Central memory CD8-positive, alpha-beta T cell (primary cell): ENCODE data around the gene LUC7L2.
"Not testable (repeated sequence)": the region's sequence is repeated elsewhere in the genome, so short reads cannot be mapped to it uniquely, and the experiment has no call there.

Source experiments
- ATAC-seq: fragments of 150-1000 bp; cut with Tn5 transposase; replicated peaks from 2 replicates; pipeline ENCODE4 v1.10.0; 2022; ENCODE audit warnings: mild to moderate bottlenecking, moderate FRiP score, moderate number of reproducible peaks; ENCODE audit not compliant: poor library complexity, severe bottlenecking; ENCODE audit errors: extremely low read depth
- DNase-seq, 2 donors: peaks; one replicate each; pipeline ENCODE4 v3.0.0; 2021; ENCODE audit warnings: low spot score in 2 of 2
- H3K27ac Mint-ChIP-seq: one replicate; pipeline ENCODE4 v1.8.0; 2022; ENCODE audit warnings: low read depth, mild to moderate bottlenecking, moderate library complexity, mixed read lengths
- H3K27me3 Mint-ChIP-seq: one replicate; pipeline ENCODE4 v1.8.0; 2022; ENCODE audit warnings: mixed read lengths
- H3K36me3 Mint-ChIP-seq: one replicate; pipeline ENCODE4 v1.8.0; 2022; ENCODE audit warnings: mild to moderate bottlenecking, moderate library complexity, mixed read lengths; ENCODE audit not compliant: insufficient read depth
- H3K4me1 Mint-ChIP-seq: one replicate; pipeline ENCODE4 v1.8.0; 2022; ENCODE audit warnings: mixed read lengths
- H3K4me3 Mint-ChIP-seq: one replicate; pipeline ENCODE4 v1.8.0; 2022; ENCODE audit warnings: mild to moderate bottlenecking, moderate library complexity, mixed read lengths
- H3K9me3 Mint-ChIP-seq: one replicate; pipeline ENCODE4 v1.8.0; 2022; ENCODE audit warnings: mixed read lengths

The LUC7L2 gene

GRCh38 chr7:139467729-139468128 lies 108.0 kb downstream of the LUC7L2 start:
- H3K4me3 Mint-ChIP-seq, H3K27ac Mint-ChIP-seq, DNase-seq, ATAC-seq, H3K27me3 Mint-ChIP-seq, H3K4me1 Mint-ChIP-seq, H3K9me3 Mint-ChIP-seq, H3K36me3 Mint-ChIP-seq: not testable (repeated sequence)

GRCh38 chr7:139468281-139468680 lies 108.6 kb downstream of the LUC7L2 start:
- H3K36me3 Mint-ChIP-seq, H3K4me3 Mint-ChIP-seq, H3K4me1 Mint-ChIP-seq, H3K27ac Mint-ChIP-seq, H3K27me3 Mint-ChIP-seq, H3K9me3 Mint-ChIP-seq, DNase-seq, ATAC-seq: not testable (repeated sequence)

DNA sequence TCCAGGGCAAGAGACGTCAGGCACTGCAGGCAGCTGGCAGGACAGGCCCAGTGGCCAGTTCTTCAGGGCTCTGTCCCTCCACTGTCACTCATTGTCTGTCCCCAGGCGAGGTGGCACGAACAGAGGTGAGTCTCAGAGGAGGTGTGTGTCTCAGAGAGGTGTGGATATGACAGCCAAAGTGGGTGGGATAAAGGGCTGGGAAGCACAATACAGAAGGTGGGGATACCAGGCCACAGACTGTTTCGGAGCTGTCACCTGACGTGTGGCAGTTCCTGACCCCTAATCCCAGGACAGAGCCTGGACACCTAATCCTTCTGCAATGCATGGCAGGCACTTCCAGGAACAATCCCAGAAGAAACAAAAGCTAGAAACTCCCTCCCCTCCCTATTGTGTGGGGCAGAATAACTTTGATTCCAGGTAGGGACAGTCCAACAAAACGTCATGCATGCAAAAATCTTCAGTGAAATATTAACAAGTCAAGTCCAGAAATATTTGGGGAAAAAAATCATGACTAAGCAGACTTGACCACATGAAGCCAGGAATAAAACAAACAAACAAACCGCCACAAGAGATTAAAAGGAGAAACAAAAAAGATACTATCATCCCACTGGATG lies 112.2 kb downstream of the LUC7L2 start:
- DNase-seq (no peak), ATAC-seq (no peak)
- Mint-ChIP-seq H3K27ac (no peak overlapping the region), H3K36me3 (peaks cover 2% of the 10 kb centered on the region), H3K27me3 (peaks cover 13% of the 10 kb centered on the region), H3K9me3 (no peaks in the 10 kb centered on the region), H3K4me3 (no peak overlapping the region), H3K4me1 (no peaks in the 10 kb centered on the region)
